Activated CD4-positive, alpha-beta memory T cell treated with anti-CD3 and anti-CD28 coated beads, Interleukin-2, amount 10 ng/mL, durations not matched to agents 7 days and 5 days (primary cell): ENCODE measurements around the gene ADI1. TPM values are rescaled to one million over a fixed set of nuclear protein-coding genes. Genes with fewer than 3 reads are reported as not detected.

ENCODE experiments used
- CTCF ChIA-PET: fragments of 350-600 bp; sonication (Branson Sonifier 250); formaldehyde crosslinking; loops from one replicate; lab custom pipeline; 2021; ENCODE audit warnings: antibody characterized with exemption, inconsistent platforms; lab: Charles Lee
- POLR2A ChIA-PET: fragments of 350-600 bp; sonication (Branson Sonifier 250); formaldehyde crosslinking; loops from one replicate; lab custom pipeline; 2021; ENCODE audit warnings: antibody characterized with exemption; lab: Charles Lee
- DNase-seq: peaks from one replicate; pipeline ENCODE4 v3.0.0-alpha.2; 2020
- H3K27ac Mint-ChIP-seq: one replicate; pipeline ENCODE4 v1.8.0; 2021; ENCODE audit warnings: mild to moderate bottlenecking, mixed read lengths
- H3K27me3 Mint-ChIP-seq: one replicate; pipeline ENCODE4 v1.8.0; 2021; ENCODE audit warnings: mixed read lengths
- H3K36me3 Mint-ChIP-seq: one replicate; pipeline ENCODE4 v1.8.0; 2021; ENCODE audit warnings: low read depth, mixed read lengths
- H3K4me1 Mint-ChIP-seq: one replicate; pipeline ENCODE4 v1.8.0; 2021; ENCODE audit warnings: mixed read lengths
- H3K4me3 Mint-ChIP-seq: one replicate; pipeline ENCODE4 v1.8.0; 2021; ENCODE audit warnings: mild to moderate bottlenecking, mixed read lengths
- H3K9me3 Mint-ChIP-seq: one replicate; pipeline ENCODE4 v1.8.0; 2021; ENCODE audit warnings: mixed read lengths
- total RNA-seq, 2 experiments: library from RNA; stranded (reverse); gene quantifications; one replicate each; pipeline ENCODE4 v1.2.3, GENCODE V29; 2021

The ADI1 gene
- 10 to 100 TPM; 28.5 to 34.1 TPM for total RNA-seq

GRCh38 chr2:3519255-3520205 is at the start of gene ADI1:
TSS of gene ADI1 (minus strand) at chr2:3519531. CDS start at chr2:3519487, 44 bp downstream.
- CTCF ChIA-PET, result interaction anchor here (0.8 to 1.4 kb wide), 6 partner anchors 17 to 140 kb away, joined by 3 to 5 read pairs (median 4); partner anchors contain the start of genes RPS7 and TRAPPC12
- Mint-ChIP-seq H3K27me3 (no peaks in the 10 kb centered on the region), H3K27ac (peak within 1 kb of the TSS; percentile 84), H3K36me3 (peaks cover 14% of the 10 kb centered on the region), H3K4me1 (peaks cover 32% of the 10 kb centered on the region), H3K9me3 (no peaks in the 10 kb centered on the region), H3K4me3 (peak within 1 kb of the TSS; percentile 80)
- POLR2A ChIA-PET, result interaction anchor here (0.8 to 4.2 kb wide), 9 partner anchors 21 to 142 kb away, joined by 3 to 63 read pairs (median 3); partner anchors contain the start of genes EIPR1, RNASEH1 and TRAPPC12
- peak; percentile 84 for DNase-seq

GRCh38 chr2:3566806-3567205 is 47.5 kb upstream of the ADI1 start:
- ChIA-PET CTCF (no interaction called here), POLR2A (no interaction called here)
- no peak for DNase-seq
- Mint-ChIP-seq H3K36me3 (no peaks in the 10 kb centered on the region), H3K27me3 (no peaks in the 10 kb centered on the region), H3K4me1 (peaks cover 8% of the 10 kb centered on the region), H3K4me3 (no peak overlapping the region), H3K27ac (no peak overlapping the region), H3K9me3 (no peaks in the 10 kb centered on the region)

- Mint-ChIP-seq H3K27me3 (no peaks in the 10 kb centered on the region), H3K9me3 (no peaks in the 10 kb centered on the region), H3K27ac (no peak overlapping the region), H3K36me3 (peaks cover 5% of the 10 kb centered on the region), H3K4me3 (no peak overlapping the region), H3K4me1 (peaks cover 10% of the 10 kb centered on the region)
- DNase-seq, result no peak
- ChIA-PET CTCF (no interaction called here), POLR2A (interaction anchor here (1.0 kb wide), 2 partner anchors 9 to 47 kb away, joined by 4 to 5 read pairs; no protein-coding TSS in a partner anchor)
Measured at GRCh38 chr2:3565117-3565516, 45.8 kb upstream of the ADI1 start.

GRCh38 chr2:3563521-3563976 is 44.2 kb upstream of the ADI1 start:
- H3K9me3 Mint-ChIP-seq, result no peaks in the 10 kb centered on the region
- no peaks in the 10 kb centered on the region for H3K27me3 Mint-ChIP-seq
- H3K4me3 Mint-ChIP-seq, result no peak overlapping the region
- DNase-seq, result no peak
- ChIA-PET POLR2A (interaction anchor here (0.7 to 1.9 kb wide), 2 partner anchors 10 to 47 kb away, joined by 3 to 9 read pairs; no protein-coding TSS in a partner anchor), CTCF (interaction anchor here (1.6 kb wide), 1 partner anchor 88 kb away, joined by 3 read pairs; no protein-coding TSS in a partner anchor)
- no peak overlapping the region for H3K27ac Mint-ChIP-seq
- peaks cover 19% of the 10 kb centered on the region for H3K4me1 Mint-ChIP-seq
- peaks cover 8% of the 10 kb centered on the region for H3K36me3 Mint-ChIP-seq

GRCh38 chr2:3558205-3559014 is 39.1 kb upstream of the ADI1 start, which contains the start of gene RNASEH1:
TSS of gene RNASEH1 (minus strand) at chr2:3558333. CDS start at chr2:3558260, 73 bp downstream.
- no peaks in the 10 kb centered on the region for H3K27me3 Mint-ChIP-seq
- H3K9me3 Mint-ChIP-seq, result no peaks in the 10 kb centered on the region
- peaks cover 45% of the 10 kb centered on the region for H3K4me1 Mint-ChIP-seq
- peak within 1 kb of the TSS; percentile 87 for H3K27ac Mint-ChIP-seq
- peak within 1 kb of the TSS; percentile 83 for H3K4me3 Mint-ChIP-seq
- peaks cover 41% of the 10 kb centered on the region for H3K36me3 Mint-ChIP-seq
- CTCF ChIA-PET, result interaction anchor here (1.0 to 1.3 kb wide), 3 partner anchors 15 to 134 kb away, joined by 3 to 8 read pairs (median 4); partner anchors contain the start of gene RPS7
- peak; percentile 98 for DNase-seq
- POLR2A ChIA-PET, result interaction anchor here (0.8 to 3.8 kb wide), 21 partner anchors 9 to 180 kb away, joined by 3 to 63 read pairs (median 7); partner anchors contain the start of genes ADI1, EIPR1, RPS7 and TRAPPC12

- Mint-ChIP-seq H3K36me3 (peaks cover 44% of the 10 kb centered on the region), H3K4me3 (peak overlapping the region; percentile 83), H3K4me1 (peaks cover 40% of the 10 kb centered on the region), H3K27me3 (no peaks in the 10 kb centered on the region), H3K9me3 (no peaks in the 10 kb centered on the region), H3K27ac (peak overlapping the region; percentile 87)
- ChIA-PET CTCF (interaction anchor here (1.0 to 1.7 kb wide), 5 partner anchors 16 to 134 kb away, joined by 3 to 8 read pairs (median 4); partner anchors contain the start of gene RPS7), POLR2A (interaction anchor here (0.9 to 3.8 kb wide), 20 partner anchors 8 to 179 kb away, joined by 3 to 63 read pairs (median 7); partner anchors contain the start of genes ADI1, EIPR1, RPS7 and TRAPPC12)
- DNase-seq, result no peak
Measured at GRCh38 chr2:3557639-3558204, 38.4 kb upstream of the ADI1 start.

GRCh38 chr2:3553946-3554345 is 34.6 kb upstream of the ADI1 start:
- Mint-ChIP-seq H3K27ac (no peak overlapping the region), H3K4me1 (peaks cover 31% of the 10 kb centered on the region), H3K4me3 (no peak overlapping the region), H3K27me3 (no peaks in the 10 kb centered on the region), H3K9me3 (no peaks in the 10 kb centered on the region), H3K36me3 (peaks cover 66% of the 10 kb centered on the region)
- no peak for DNase-seq
- ChIA-PET CTCF (interaction anchor here (1.0 kb wide), 1 partner anchor 20 kb away, joined by 3 read pairs; no protein-coding TSS in a partner anchor), POLR2A (interaction anchor here (0.5 to 1.6 kb wide), 4 partner anchors 17 to 35 kb away, joined by 3 to 4 read pairs (median 4); no protein-coding TSS in a partner anchor)

- no peak overlapping the region for H3K4me3 Mint-ChIP-seq
- ChIA-PET CTCF (no interaction called here), POLR2A (interaction anchor here (1.6 kb wide), 1 partner anchor 10 kb away, joined by 10 read pairs; the partner anchor contains the start of gene RNASEH1)
- no peaks in the 10 kb centered on the region for H3K27me3 Mint-ChIP-seq
- H3K9me3 Mint-ChIP-seq, result no peaks in the 10 kb centered on the region
- no peak overlapping the region for H3K27ac Mint-ChIP-seq
- no peak for DNase-seq
- H3K4me1 Mint-ChIP-seq, result no peaks in the 10 kb centered on the region
- H3K36me3 Mint-ChIP-seq, result peaks cover 75% of the 10 kb centered on the region
Measured at GRCh38 chr2:3547915-3548314, 28.6 kb upstream of the ADI1 start.

GRCh38 chr2:3545788-3546478 is 26.6 kb upstream of the ADI1 start:
- H3K4me1 Mint-ChIP-seq, result no peaks in the 10 kb centered on the region
- no peaks in the 10 kb centered on the region for H3K9me3 Mint-ChIP-seq
- DNase-seq, result no peak
- no peak overlapping the region for H3K4me3 Mint-ChIP-seq
- H3K36me3 Mint-ChIP-seq, result peaks cover 74% of the 10 kb centered on the region
- CTCF ChIA-PET, result no interaction called here
- no peaks in the 10 kb centered on the region for H3K27me3 Mint-ChIP-seq
- POLR2A ChIA-PET, result interaction anchor here (1.1 kb wide), 1 partner anchor 12 kb away, joined by 4 read pairs; the partner anchor contains the start of gene RNASEH1
- no peak overlapping the region for H3K27ac Mint-ChIP-seq

- ChIA-PET POLR2A (interaction anchor here (1.1 kb wide), 1 partner anchor 15 kb away, joined by 5 read pairs; the partner anchor contains the start of gene RNASEH1), CTCF (interaction anchor here (0.9 kb wide), 1 partner anchor 12 kb away, joined by 3 read pairs; no protein-coding TSS in a partner anchor)
- peaks cover 57% of the 10 kb centered on the region for H3K36me3 Mint-ChIP-seq
Measured at GRCh38 chr2:3543023-3543683, 23.8 kb upstream of the ADI1 start.

GRCh38 chr2:3542107-3542506 is 22.8 kb upstream of the ADI1 start:
- Mint-ChIP-seq H3K4me3 (no peak overlapping the region), H3K4me1 (no peaks in the 10 kb centered on the region), H3K36me3 (peaks cover 51% of the 10 kb centered on the region), H3K9me3 (no peaks in the 10 kb centered on the region), H3K27ac (no peak overlapping the region), H3K27me3 (no peaks in the 10 kb centered on the region)
- CTCF ChIA-PET, result no interaction called here
- POLR2A ChIA-PET, result no interaction called here
- no peak for DNase-seq

More at GRCh38 chr2:3543023-3543683, 23.8 kb upstream of the ADI1 start:
- Mint-ChIP-seq H3K4me1 (no peaks in the 10 kb centered on the region), H3K9me3 (no peaks in the 10 kb centered on the region), H3K4me3 (no peak overlapping the region), H3K27ac (no peak overlapping the region), H3K27me3 (no peaks in the 10 kb centered on the region)
- no peak for DNase-seq
